GM19193 (cell line): ENCODE results near the gene SPATS2.

Source experiments
- POLR2A ChIP-seq: IDR thresholded peaks from 4 replicates; pipeline ENCODE4 v1.6.1; 2011; ENCODE audit not compliant: insufficient read depth, insufficient read length; ENCODE audit errors: extremely low read depth

SPATS2 gene

GRCh38 chr12:49342914-49343731 is 24.1 kb upstream of the SPATS2 start:
- no peak for TF ChIP-seq POLR2A

- TF ChIP-seq POLR2A = no peak
Observed at GRCh38 chr12:49344486-49345050, 22.7 kb upstream of the SPATS2 start.

DNA sequence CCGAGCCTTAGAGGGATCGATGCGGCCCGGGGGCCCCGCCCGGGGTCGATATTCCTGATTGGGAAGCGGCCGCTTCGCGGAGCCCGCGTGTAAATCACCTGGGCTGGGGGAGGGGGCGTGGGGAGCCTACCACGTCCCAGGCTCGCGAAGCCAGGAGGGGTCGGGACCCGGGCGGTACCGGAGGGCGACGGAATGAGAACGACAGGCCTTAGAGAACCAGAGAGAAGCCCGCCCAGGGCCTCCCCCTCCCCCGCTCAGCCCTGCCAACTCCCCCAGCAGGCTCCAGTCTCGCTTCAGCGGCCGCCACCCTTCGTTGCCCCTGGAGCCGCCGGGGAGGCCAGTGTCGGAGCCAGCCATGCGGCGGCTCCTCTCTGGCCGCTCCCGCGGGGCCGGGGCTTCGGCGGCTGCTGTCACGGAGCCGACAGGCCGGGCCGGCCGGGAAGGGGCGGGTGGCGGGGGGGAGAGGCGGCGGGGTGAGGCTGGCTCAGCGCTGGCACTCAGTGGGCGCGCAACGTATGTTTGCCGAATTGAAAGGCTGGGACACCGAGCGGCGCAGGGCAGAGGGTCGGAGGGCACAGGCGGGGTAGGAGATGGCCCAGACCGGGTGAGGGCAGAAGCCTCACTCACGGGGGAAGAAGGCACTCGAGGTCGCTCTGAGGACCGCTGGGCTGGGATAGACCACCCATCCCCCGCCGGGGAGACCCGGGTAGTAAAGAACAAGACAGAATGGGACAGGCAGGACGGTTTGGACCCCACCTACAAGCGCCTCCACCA is 22.0 kb upstream of the SPATS2 start:
- no peak for TF ChIP-seq POLR2A

- TF ChIP-seq POLR2A = no peak
Observed at GRCh38 chr12:49345825-49346658, 21.2 kb upstream of the SPATS2 start.

- no peak for TF ChIP-seq POLR2A
Observed at GRCh38 chr12:49346659-49347310, 20.5 kb upstream of the SPATS2 start, which contains the start of gene DNAJC22. DNAJC22 (plus strand) TSS chr12:49346888; CDS start chr12:49348873, 1,985 bp downstream.

GRCh38 chr12:49347311-49348193 is 19.7 kb upstream of the SPATS2 start:
- TF ChIP-seq POLR2A = no peak

DNA sequence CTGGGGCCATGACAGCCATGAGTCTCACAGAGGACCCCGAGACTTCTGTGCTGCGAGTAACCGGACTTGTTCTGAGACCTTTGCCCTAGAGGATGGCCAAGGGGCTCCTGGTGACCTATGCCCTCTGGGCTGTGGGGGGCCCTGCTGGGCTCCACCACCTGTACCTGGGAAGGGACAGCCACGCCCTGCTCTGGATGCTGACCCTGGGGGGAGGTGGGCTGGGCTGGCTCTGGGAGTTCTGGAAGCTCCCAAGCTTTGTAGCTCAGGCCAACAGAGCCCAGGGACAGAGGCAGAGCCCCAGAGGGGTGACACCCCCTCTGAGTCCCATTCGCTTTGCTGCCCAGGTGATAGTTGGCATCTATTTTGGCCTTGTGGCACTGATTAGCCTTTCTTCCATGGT is 18.5 kb upstream of the SPATS2 start:
- no peak for TF ChIP-seq POLR2A

GRCh38 chr12:49349266-49349665 is 18.0 kb upstream of the SPATS2 start:
- TF ChIP-seq POLR2A = no peak

GRCh38 chr12:49352351-49352750 is 14.9 kb upstream of the SPATS2 start:
- no peak for TF ChIP-seq POLR2A

- no peak for TF ChIP-seq POLR2A
Observed at GRCh38 chr12:49355913-49356312, 11.3 kb upstream of the SPATS2 start.

- TF ChIP-seq POLR2A = no peak
Observed at GRCh38 chr12:49357103-49357678, 10.1 kb upstream of the SPATS2 start.

DNA sequence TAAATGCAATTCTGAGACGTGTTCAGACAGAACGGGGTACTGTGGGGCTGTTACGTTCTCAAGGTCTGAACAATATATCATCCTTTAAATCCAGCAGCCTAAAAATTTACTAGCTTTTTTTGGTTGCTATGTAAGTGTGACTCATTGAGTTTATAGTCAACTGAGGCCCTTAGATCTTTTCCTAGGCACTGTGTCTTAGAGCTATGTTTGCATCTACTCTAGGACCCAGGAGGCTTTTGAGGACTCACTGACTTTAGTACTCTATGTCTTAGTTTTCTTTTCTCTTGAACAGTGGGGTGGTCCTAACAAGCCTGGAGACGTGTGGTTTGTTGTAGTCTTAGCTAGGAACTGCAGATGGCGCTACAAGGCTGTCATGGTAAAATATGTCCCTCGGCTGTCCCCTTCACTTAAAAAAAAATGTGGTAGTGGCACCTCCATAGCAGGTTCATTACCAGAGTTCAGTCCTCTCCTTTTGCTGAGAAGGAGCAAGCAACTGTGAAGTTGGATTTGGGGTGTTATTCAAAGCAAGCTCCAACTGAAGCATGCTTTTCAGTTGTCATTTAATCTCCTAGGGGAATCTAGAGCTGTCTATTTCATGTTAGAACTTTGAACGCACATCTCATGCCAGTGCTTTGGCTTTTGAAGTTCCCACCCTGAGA is 8.7 kb upstream of the SPATS2 start:
- no peak for TF ChIP-seq POLR2A
